Measurements from ENCODE around the gene PVALB.

Gene PVALB

GRCh38 chr22:36852056-36852973 is 35.5 kb upstream of the PVALB start:
- H3K36me3 ChIP-seq = no peaks in the 10 kb centered on the region
- no peaks in the 10 kb centered on the region; the same call in 1 of the 2 replicates for H3K9me3 ChIP-seq
- no peak overlapping the region for H3K4me3 ChIP-seq (ENCODE audit: low read depth, low read length)
- TF ChIP-seq CTCF (IDR thresholded peaks at IDR 0.05; ENCODE audit: low read depth, low read length) = no peak
- H3K27me3 ChIP-seq = peaks cover 10% of the 10 kb centered on the region
- H3K4me1 ChIP-seq = peaks cover 3% of the 10 kb centered on the region; the same call in 1 of the 2 replicates
- no peak for DNase-seq

- peaks cover 4% of the 10 kb centered on the region; the same call in 1 of the 2 replicates for H3K27me3 ChIP-seq
- H3K4me3 ChIP-seq (ENCODE audit: low read depth, low read length) = no peak overlapping the region
- no peak for DNase-seq
- H3K36me3 ChIP-seq = no peaks in the 10 kb centered on the region
- no peaks in the 10 kb centered on the region; the same call in 1 of the 2 replicates for H3K9me3 ChIP-seq
- no peak for TF ChIP-seq CTCF (IDR thresholded peaks at IDR 0.05; ENCODE audit: low read depth, low read length)
- H3K4me1 ChIP-seq = no peaks in the 10 kb centered on the region
These were observed 33.8 kb upstream of the PVALB start for GRCh38 chr22:36850682-36851081.

- Histone ChIP-seq H3K36me3 (no peaks in the 10 kb centered on the region), H3K4me1 (no peaks in the 10 kb centered on the region), H3K9me3 (no peaks in the 10 kb centered on the region; the same call in 1 of the 2 replicates), H3K27me3 (peaks cover 4% of the 10 kb centered on the region; the same call in 1 of the 2 replicates), H3K4me3 (ENCODE audit: low read depth, low read length) (no peak overlapping the region)
- DNase-seq = no peak
- TF ChIP-seq CTCF (IDR thresholded peaks at IDR 0.05; ENCODE audit: low read depth, low read length) = no peak
These were observed 33.2 kb upstream of the PVALB start for GRCh38 chr22:36850056-36850455.

GRCh38 chr22:36846949-36847348 is 30.1 kb upstream of the PVALB start:
- Histone ChIP-seq H3K4me1 (no peaks in the 10 kb centered on the region), H3K36me3 (no peaks in the 10 kb centered on the region), H3K27me3 (peaks cover 14% of the 10 kb centered on the region; the same call in 1 of the 2 replicates), H3K9me3 (no peaks in the 10 kb centered on the region), H3K4me3 (ENCODE audit: low read depth, low read length) (no peak overlapping the region)
- TF ChIP-seq CTCF (IDR thresholded peaks at IDR 0.05; ENCODE audit: low read depth, low read length) = no peak
- DNase-seq = no peak

GRCh38 chr22:36846271-36846670 is 29.4 kb upstream of the PVALB start:
- TF ChIP-seq CTCF (IDR thresholded peaks at IDR 0.05; ENCODE audit: low read depth, low read length) = no peak
- no peaks in the 10 kb centered on the region for H3K36me3 ChIP-seq
- no peaks in the 10 kb centered on the region for H3K9me3 ChIP-seq
- H3K27me3 ChIP-seq = peaks cover 16% of the 10 kb centered on the region; the same call in 1 of the 2 replicates
- no peaks in the 10 kb centered on the region for H3K4me1 ChIP-seq
- H3K4me3 ChIP-seq (ENCODE audit: low read depth, low read length) = no peak overlapping the region
- no peak for DNase-seq

- Histone ChIP-seq H3K9me3 (no peaks in the 10 kb centered on the region), H3K4me3 (ENCODE audit: low read depth, low read length) (no peak overlapping the region), H3K4me1 (no peaks in the 10 kb centered on the region), H3K36me3 (no peaks in the 10 kb centered on the region), H3K27me3 (peaks cover 14% of the 10 kb centered on the region; the same call in 1 of the 2 replicates)
- no peak for DNase-seq
- no peak for TF ChIP-seq CTCF (IDR thresholded peaks at IDR 0.05; ENCODE audit: low read depth, low read length)
These were observed 23.3 kb upstream of the PVALB start for GRCh38 chr22:36840106-36840505.
